ENCODE measurements around the gene MRGPRG. TPM values are rescaled to one million over a fixed set of nuclear protein-coding genes. Genes with fewer than 3 reads are reported as not detected.

The MRGPRG gene
- total RNA-seq, 1 donor from 2014 or later, result not detected

GRCh38 chr11:3199537-3200295 lies 18.9 kb downstream of the MRGPRG start:
- TF ChIP-seq CTCF (IDR thresholded peaks at IDR 0.05; ENCODE audit: partially characterized antibody, unreplicated experiment), result no peak
- no peak overlapping the region for H3K27ac Mint-ChIP-seq (ENCODE audit: unreplicated experiment)
- peaks cover 2% of the 10 kb centered on the region for H3K9me3 Mint-ChIP-seq (ENCODE audit: unreplicated experiment)
- peaks cover 3% of the 10 kb centered on the region for H3K4me1 Mint-ChIP-seq (ENCODE audit: low read depth, unreplicated experiment)
- no peaks in the 10 kb centered on the region for H3K36me3 Mint-ChIP-seq (ENCODE audit: unreplicated experiment)
- no peak overlapping the region for H3K4me3 Mint-ChIP-seq (ENCODE audit: unreplicated experiment)
- H3K27me3 Mint-ChIP-seq (ENCODE audit: unreplicated experiment), result peaks cover 2% of the 10 kb centered on the region
- DNase-seq, result no peak

GRCh38 chr11:3198815-3199214 lies 19.8 kb downstream of the MRGPRG start:
- Mint-ChIP-seq H3K36me3 (ENCODE audit: unreplicated experiment) (no peaks in the 10 kb centered on the region), H3K4me1 (ENCODE audit: low read depth, unreplicated experiment) (peaks cover 3% of the 10 kb centered on the region), H3K27ac (ENCODE audit: unreplicated experiment) (no peak overlapping the region), H3K9me3 (ENCODE audit: unreplicated experiment) (peaks cover 2% of the 10 kb centered on the region), H3K4me3 (ENCODE audit: unreplicated experiment) (no peak overlapping the region), H3K27me3 (ENCODE audit: unreplicated experiment) (peaks cover 4% of the 10 kb centered on the region)
- TF ChIP-seq CTCF (IDR thresholded peaks at IDR 0.05; ENCODE audit: partially characterized antibody, unreplicated experiment), result no peak
- DNase-seq, result no peak

GRCh38 chr11:3197878-3198528 lies 20.6 kb downstream of the MRGPRG start:
- TF ChIP-seq CTCF (IDR thresholded peaks at IDR 0.05; ENCODE audit: partially characterized antibody, unreplicated experiment), result no peak
- Mint-ChIP-seq H3K4me1 (ENCODE audit: low read depth, unreplicated experiment) (peaks cover 3% of the 10 kb centered on the region), H3K4me3 (ENCODE audit: unreplicated experiment) (no peak overlapping the region), H3K27me3 (ENCODE audit: unreplicated experiment) (peaks cover 4% of the 10 kb centered on the region), H3K36me3 (ENCODE audit: unreplicated experiment) (no peaks in the 10 kb centered on the region), H3K9me3 (ENCODE audit: unreplicated experiment) (peaks cover 2% of the 10 kb centered on the region), H3K27ac (ENCODE audit: unreplicated experiment) (no peak overlapping the region)
- DNase-seq, result no peak

GRCh38 chr11:3197044-3197695 lies 21.4 kb downstream of the MRGPRG start:
- no peaks in the 10 kb centered on the region for H3K36me3 Mint-ChIP-seq (ENCODE audit: unreplicated experiment)
- no peak for TF ChIP-seq CTCF (IDR thresholded peaks at IDR 0.05; ENCODE audit: partially characterized antibody, unreplicated experiment)
- H3K9me3 Mint-ChIP-seq (ENCODE audit: unreplicated experiment), result peaks cover 4% of the 10 kb centered on the region
- DNase-seq, result no peak
- peaks cover 5% of the 10 kb centered on the region for H3K27me3 Mint-ChIP-seq (ENCODE audit: unreplicated experiment)
- H3K4me3 Mint-ChIP-seq (ENCODE audit: unreplicated experiment), result no peak overlapping the region
- H3K27ac Mint-ChIP-seq (ENCODE audit: unreplicated experiment), result no peak overlapping the region
- H3K4me1 Mint-ChIP-seq (ENCODE audit: low read depth, unreplicated experiment), result no peaks in the 10 kb centered on the region
